ENCODE measurements around the gene TCF23. TPM values are rescaled to one million over a fixed set of nuclear protein-coding genes. Genes with fewer than 3 reads are reported as not detected.

Gene TCF23
- total RNA-seq, 1 experiment from 2014 or later = not detected

- ChIA-PET POLR2A (ENCODE audit: low non-redundant PET) (no interaction called here), CTCF (no interaction called here)
- intact Hi-C loops (cut with micrococcal nuclease; ENCODE audit: unreplicated experiment) = no loop called here
- Histone ChIP-seq H3K4me1 (ENCODE audit: insufficient read depth, low read length, poor library complexity, severe bottlenecking) (no peaks in the 10 kb centered on the region), H3K36me3 (ENCODE audit: insufficient read depth, low read length, poor library complexity, severe bottlenecking) (no peaks in the 10 kb centered on the region), H3K4me3 (ENCODE audit: low read depth, low read length, poor library complexity, severe bottlenecking) (no peak overlapping the region), H3K27ac (ENCODE audit: low read depth, low read length, poor library complexity, severe bottlenecking) (no peak overlapping the region), H3K27me3 (replicated peaks; ENCODE audit: insufficient read depth, low read depth, low read length, poor library complexity) (no peaks in the 10 kb centered on the region), H3K9me3 (ENCODE audit: low read depth, low read length, poor library complexity, severe bottlenecking) (no peaks in the 10 kb centered on the region)
- BruUV-seq (replicated peaks) = no TSS peak
- DNase-seq (ENCODE audit: low spot score) = no peak
- no peak for TF ChIP-seq EZH2 (IDR thresholded peaks at IDR 0.05; ENCODE audit: borderline replicate concordance, low read depth, low read length, poor library complexity, severe bottlenecking)
- no peak for TF ChIP-seq CTCF (conservative IDR thresholded peaks at IDR 0.05; ENCODE audit: low read depth, low read length)
Measured at GRCh38 chr2:27143285-27143684, 5.5 kb upstream of the TCF23 start.

GRCh38 chr2:27145682-27146081 lies 3.1 kb upstream of the TCF23 start:
- Histone ChIP-seq H3K36me3 (ENCODE audit: insufficient read depth, low read length, poor library complexity, severe bottlenecking) (no peaks in the 10 kb centered on the region), H3K4me1 (ENCODE audit: insufficient read depth, low read length, poor library complexity, severe bottlenecking) (no peaks in the 10 kb centered on the region), H3K27ac (ENCODE audit: low read depth, low read length, poor library complexity, severe bottlenecking) (no peak overlapping the region), H3K4me3 (ENCODE audit: low read depth, low read length, poor library complexity, severe bottlenecking) (no peak overlapping the region), H3K27me3 (replicated peaks; ENCODE audit: insufficient read depth, low read depth, low read length, poor library complexity) (no peaks in the 10 kb centered on the region), H3K9me3 (ENCODE audit: low read depth, low read length, poor library complexity, severe bottlenecking) (no peaks in the 10 kb centered on the region)
- ChIA-PET CTCF (interaction anchor here (1.0 kb wide), 1 partner anchor 46 kb away, joined by 4 read pairs; no protein-coding TSS in a partner anchor), POLR2A (ENCODE audit: low non-redundant PET) (no interaction called here)
- intact Hi-C loops (cut with micrococcal nuclease; ENCODE audit: unreplicated experiment) = no loop called here
- TF ChIP-seq EZH2 (IDR thresholded peaks at IDR 0.05; ENCODE audit: borderline replicate concordance, low read depth, low read length, poor library complexity, severe bottlenecking) (no peak), CTCF (conservative IDR thresholded peaks at IDR 0.05; ENCODE audit: low read depth, low read length) (no peak)
- BruUV-seq (replicated peaks) = no TSS peak
- no peak for DNase-seq (ENCODE audit: low spot score)

GRCh38 chr2:27147935-27148334 lies 869 bp upstream of the TCF23 start:
- Histone ChIP-seq H3K4me3 (ENCODE audit: low read depth, low read length, poor library complexity, severe bottlenecking) (no peak overlapping the region), H3K27ac (ENCODE audit: low read depth, low read length, poor library complexity, severe bottlenecking) (no peak overlapping the region), H3K4me1 (ENCODE audit: insufficient read depth, low read length, poor library complexity, severe bottlenecking) (no peaks in the 10 kb centered on the region), H3K9me3 (ENCODE audit: low read depth, low read length, poor library complexity, severe bottlenecking) (no peaks in the 10 kb centered on the region), H3K36me3 (ENCODE audit: insufficient read depth, low read length, poor library complexity, severe bottlenecking) (no peaks in the 10 kb centered on the region), H3K27me3 (replicated peaks; ENCODE audit: insufficient read depth, low read depth, low read length, poor library complexity) (no peaks in the 10 kb centered on the region)
- BruUV-seq (replicated peaks) = no TSS peak
- intact Hi-C loops (cut with micrococcal nuclease; ENCODE audit: unreplicated experiment) = no loop called here
- no peak for DNase-seq (ENCODE audit: low spot score)
- ChIA-PET POLR2A (ENCODE audit: low non-redundant PET) (no interaction called here), CTCF (no interaction called here)
- TF ChIP-seq EZH2 (IDR thresholded peaks at IDR 0.05; ENCODE audit: borderline replicate concordance, low read depth, low read length, poor library complexity, severe bottlenecking) (no peak), CTCF (conservative IDR thresholded peaks at IDR 0.05; ENCODE audit: low read depth, low read length) (no peak)

Measured in A673 (cell line).